ENCODE data around the gene EXOC3L4.

The EXOC3L4 gene

DNA sequence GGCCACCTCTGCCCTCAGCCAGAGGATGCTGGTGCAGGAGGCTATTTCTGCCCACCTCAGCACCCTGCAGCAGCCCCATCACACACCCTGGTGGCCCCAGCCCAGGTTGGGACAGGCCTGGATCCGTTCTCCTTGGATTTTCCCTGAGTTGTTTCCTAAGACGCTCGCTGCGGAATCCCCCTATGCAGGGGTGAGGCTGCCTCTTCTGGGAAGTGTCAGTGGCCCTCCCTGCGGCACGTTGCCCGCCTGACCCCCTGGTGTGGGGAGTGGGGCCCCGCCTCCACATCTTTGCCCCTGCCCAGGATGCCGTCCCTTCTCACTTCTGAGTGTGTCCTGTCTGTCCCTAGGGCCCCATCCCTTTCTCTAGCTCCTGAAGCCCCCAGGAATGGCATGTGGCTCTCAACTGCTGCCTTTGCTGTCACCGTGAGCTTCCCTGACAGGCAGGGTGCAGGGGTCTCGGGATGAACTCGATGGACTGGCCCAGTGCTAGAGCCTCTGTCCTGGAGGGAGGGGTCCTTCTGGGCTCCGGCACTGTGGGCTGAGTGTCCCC, 594 bp upstream of the EXOC3L4 start:
- no peak for DNase-seq

DNA sequence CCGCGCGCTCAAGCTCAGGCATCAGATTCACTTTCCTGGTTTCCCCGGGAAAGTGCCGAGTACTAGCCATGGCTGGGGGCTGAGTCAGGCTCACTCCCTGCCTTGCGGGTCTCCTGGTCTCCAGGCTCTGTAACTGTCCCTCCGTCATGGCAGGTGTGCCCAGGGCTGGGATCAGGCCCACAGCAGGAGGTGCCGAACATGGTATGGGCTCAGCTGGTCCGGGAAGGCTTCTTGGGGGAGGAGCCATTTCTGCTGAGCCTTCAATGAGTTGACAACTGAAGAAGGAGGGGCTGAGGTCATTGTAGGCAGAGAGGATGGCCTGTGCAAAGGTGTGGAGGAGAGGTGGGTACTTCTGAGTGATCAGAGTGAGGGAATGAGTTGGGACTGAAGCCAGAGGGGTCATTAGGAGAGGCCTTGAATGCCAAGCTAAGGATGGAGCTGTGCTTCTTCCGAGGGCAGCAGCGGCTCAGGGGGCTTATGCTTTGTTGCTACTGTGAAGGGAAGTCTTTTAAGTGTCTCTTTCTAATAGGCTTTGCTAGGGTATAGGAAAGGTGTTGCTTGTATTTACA, 769 bp downstream of the EXOC3L4 start:
- no peak for DNase-seq

GRCh38 chr14:103096387-103096786, 1.9 kb downstream of the EXOC3L4 start:
- no peak for DNase-seq

DNA sequence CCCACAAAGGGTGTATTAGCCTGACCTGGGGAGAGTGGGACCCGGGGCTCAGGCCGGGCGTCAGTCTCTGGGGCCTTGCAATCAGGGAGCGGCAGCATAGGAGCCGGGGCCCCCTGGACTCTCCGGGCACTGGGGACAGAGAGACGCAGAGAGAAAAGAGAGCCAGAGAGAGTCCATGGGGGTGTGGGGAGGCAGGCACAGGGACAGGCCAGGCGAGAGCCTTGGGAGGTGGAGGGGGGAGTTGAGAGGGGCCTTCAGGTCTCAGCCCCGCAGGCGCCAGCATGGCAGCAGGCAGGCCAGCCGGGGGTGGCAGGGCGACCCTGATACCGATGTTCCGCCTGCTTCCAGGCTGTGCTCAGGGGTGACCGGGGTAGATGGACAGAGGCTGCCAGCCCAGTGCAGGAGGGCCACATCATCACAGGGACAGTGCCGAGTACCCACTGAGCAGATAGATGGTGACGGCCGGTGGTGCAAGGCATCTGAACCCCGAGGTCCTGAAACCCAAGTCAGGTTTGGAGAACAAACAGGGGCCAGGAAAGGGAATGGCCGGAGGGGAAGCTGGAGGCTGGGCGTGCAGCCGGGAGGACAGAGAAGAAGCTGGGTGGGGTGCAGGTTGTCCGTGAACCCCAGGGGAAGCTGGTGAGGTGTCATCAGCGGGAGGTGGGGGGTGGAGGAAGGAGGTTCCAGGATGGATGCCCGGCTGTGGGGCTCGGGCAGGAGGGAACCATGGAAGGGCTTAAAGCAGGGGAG, 2.9 kb downstream of the EXOC3L4 start:
- no peak for DNase-seq

- no peak for DNase-seq
Observed at GRCh38 chr14:103097994-103098957, 3.8 kb downstream of the EXOC3L4 start.

DNA sequence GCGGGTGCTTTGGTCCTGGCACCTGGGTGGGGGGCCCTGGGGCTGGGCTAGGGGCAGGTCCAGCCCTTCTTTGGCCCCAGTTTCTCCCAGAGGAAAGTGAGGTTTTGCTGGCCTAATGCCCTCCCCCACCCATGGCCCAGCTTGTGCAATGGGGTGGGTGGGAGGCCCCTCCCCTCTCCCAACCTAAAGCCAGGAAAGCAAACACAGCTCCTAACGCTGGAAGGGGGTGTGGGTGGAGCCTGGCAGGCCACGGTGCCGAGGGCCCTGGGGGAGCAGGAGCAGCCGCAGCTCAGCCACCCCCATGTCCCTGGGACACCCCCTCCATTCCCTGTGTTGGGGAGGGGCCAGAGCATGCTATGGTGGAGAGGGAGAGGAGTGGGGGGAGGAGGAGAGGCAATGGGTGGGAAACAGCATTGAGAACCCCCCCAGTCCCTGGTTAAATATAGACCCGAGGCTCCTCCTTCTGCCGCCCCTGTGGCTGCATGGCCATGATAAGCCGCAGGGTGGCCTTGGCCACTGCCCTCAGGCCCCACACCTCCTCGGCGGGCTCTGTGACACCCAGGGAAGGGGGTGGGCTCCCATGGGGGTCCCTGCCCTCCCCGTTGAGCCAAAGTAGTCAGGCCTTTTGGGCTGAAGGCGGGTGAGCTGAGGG, 4.7 kb downstream of the EXOC3L4 start:
- no peak for DNase-seq

- no peak for DNase-seq
Observed at GRCh38 chr14:103099733-103100280, 5.3 kb downstream of the EXOC3L4 start.

- no peak for DNase-seq
Observed at GRCh38 chr14:103100281-103101121, 6.0 kb downstream of the EXOC3L4 start.

- DNase-seq = no peak
Observed at GRCh38 chr14:103101257-103101962, 6.9 kb downstream of the EXOC3L4 start.

DNA sequence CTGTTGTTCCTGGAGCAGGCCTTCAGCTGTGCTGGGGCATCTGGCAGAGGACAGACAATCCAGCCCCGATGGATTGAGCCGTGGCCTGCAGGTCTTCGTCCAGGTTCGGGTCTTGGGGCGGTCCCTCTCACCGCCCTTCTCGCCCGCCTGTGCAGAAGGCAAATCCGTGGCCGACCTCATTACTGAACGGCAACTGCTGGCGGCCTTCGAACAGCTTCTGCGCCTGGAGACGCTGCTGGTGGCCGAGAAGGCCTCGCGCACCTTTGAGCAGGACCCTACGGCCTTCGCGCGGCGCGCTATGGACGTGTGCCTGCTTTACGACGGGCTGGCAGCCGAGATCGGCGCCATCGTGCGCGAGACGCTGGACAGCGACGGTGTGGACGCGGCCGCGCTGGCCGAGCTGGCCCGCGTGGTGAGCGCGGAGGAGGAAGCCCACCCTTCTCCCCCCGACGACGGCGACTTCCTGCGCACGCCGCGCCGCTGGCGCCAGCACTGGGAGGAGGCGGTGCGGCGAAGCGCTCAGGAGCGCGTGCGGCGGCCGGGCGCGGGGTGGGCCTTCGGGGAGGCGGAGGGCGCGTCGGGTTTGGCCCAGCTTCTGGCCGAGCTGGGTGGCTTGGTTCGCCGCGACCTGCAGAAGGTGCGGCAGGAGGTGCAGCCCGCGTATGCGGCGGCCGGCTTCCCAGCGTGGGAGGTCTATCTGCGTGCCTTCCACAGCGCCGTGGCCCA, 7.6 kb downstream of the EXOC3L4 start:
- DNase-seq = no peak

DNA sequence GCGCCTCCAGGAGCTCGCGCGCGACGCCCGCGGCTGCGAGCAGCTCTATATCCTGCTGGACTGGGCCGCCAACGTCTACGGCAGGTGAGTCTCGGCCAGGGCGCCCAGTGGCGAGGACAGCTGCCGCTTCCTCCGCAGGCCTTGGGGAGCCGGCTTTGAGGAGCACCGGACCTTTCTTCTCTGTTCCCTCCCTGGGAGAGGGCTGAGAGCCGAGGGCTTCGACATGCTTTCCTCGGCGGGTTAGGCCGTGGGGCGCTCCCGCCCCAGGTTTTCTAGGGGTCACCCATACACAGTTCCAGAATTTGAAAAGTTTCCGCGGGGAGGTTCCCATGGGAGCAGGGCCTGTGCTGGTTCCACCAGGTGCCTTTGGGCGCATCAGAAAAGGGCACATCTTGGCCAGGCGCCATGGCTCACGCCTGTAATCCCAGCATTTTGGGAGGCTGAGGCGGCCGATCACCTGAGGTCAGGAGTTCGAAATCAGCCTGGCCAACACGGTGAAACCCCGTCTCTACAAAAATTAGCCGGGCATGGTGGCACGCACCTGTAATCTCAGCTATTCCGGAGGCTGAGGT, 8.2 kb downstream of the EXOC3L4 start:
- no peak for DNase-seq

DNA sequence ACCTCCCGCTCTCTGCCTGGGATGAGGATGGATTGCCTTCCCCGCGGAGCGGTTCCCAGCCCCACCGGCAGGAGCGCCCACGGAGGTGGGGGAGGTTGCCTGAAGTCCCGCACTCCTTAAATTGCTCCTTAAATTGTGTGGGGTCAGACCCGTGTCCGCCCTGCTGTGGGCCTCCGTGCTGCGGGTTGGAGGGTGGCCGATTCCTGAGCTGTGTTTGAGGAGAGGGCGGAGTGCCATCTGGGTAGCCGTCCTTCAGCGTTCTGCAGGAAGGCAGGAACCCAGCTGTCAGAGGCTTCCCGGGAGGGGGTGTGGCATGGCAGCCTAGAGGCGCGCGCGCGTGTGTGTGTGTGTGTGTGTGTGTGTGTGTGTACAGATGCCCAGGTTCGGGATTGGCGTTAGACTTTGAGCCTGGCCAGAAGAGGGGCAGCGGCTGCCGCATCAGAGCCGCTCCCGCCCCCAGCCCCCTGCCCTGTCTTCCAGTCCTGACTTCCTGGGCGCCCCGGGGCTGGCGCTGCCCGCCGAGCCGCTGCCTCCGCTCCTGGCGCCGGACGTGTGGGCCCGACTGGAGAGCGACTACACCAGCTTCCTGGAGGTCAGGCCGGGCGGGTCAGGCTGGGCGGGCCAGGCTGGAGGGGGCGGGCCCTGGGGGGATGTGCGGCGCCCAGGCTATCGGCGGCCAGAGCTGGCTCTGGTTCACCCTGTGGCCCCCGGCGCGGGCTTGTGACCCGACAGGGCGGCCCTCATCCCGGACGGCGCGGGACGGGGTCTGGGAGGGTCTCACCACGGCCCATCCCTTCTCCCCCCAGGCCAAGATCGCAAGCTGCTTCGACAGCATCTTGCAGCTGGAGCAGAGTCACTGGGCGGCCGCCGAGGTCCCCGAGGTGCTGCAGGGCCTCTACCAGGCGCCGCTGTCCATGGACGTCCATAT, 9.2 kb downstream of the EXOC3L4 start:
- DNase-seq = peak; percentile 78

GRCh38 chr14:103104389-103104653, 9.8 kb downstream of the EXOC3L4 start:
- DNase-seq = no peak

DNA sequence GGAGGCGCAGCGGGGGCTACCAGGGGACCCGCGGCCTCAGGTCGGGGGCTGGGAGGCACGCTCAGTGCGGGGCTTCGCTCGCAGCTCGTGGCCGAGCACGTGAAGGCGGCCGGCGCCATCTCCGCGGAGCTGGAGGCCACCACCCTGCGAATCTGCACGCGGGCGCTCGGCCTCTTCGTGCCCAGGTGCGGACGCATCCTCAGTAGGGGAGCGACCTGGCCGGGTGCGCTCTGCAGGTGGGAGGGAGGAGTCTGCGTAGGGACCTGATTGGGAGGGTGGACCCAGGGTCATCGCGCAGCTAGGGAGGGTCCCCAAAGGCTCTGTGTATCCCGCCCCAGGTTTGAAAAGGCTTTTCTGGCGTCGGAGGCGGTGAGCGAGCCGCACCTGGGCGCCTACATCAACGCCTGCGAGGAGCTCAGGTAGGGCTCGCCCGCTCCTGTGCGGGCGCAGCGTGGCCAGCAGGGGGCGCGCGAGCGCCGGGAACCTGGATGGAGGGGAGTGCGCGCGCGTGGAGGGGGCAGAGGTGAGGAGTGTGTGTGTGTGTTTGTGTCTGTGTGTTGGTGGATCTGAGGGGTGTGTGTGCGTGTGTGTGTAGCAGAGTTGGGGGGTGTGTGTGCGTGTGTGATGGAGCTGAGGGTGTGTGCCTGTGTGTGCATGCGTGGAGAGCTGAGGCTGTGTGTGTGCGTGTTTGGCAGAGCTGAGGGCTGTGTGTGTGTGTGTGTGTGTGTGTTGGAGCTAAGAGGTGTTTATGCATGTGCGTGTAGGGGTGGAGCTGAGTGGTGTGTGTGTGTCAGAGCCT, 10.3 kb downstream of the EXOC3L4 start:
- peak; percentile 61 for DNase-seq

DNA sequence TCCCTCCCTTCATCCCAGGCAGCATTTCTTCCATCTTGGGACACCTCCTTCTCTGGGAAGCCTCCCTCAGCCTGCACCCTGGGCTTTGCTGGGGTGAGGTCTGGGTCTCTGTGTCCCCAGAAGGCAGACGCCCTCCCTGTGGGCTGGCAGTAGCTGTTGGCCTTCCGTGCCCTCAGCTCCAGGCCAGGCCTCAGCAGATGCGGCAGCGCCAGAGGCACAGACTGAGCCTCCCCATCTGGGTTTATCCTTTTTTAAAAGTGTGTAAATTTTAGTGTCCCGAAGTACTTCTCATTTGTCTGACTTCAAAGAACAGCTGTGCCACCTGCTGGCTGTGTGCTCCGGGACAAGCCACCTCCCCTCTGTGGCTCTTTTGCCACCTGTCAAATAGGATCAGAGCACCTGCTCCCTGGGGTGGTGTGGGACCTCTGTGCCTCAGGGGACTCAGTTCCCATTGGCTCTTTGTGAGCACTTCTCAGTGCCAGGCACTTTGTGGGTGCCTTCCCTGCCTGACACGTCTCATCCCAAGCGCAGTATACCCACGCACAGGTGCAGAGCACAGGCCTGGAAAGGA, 11.1 kb downstream of the EXOC3L4 start:
- no peak for DNase-seq

- no peak for DNase-seq
Observed at GRCh38 chr14:103107455-103107854, 12.9 kb downstream of the EXOC3L4 start.

DNA sequence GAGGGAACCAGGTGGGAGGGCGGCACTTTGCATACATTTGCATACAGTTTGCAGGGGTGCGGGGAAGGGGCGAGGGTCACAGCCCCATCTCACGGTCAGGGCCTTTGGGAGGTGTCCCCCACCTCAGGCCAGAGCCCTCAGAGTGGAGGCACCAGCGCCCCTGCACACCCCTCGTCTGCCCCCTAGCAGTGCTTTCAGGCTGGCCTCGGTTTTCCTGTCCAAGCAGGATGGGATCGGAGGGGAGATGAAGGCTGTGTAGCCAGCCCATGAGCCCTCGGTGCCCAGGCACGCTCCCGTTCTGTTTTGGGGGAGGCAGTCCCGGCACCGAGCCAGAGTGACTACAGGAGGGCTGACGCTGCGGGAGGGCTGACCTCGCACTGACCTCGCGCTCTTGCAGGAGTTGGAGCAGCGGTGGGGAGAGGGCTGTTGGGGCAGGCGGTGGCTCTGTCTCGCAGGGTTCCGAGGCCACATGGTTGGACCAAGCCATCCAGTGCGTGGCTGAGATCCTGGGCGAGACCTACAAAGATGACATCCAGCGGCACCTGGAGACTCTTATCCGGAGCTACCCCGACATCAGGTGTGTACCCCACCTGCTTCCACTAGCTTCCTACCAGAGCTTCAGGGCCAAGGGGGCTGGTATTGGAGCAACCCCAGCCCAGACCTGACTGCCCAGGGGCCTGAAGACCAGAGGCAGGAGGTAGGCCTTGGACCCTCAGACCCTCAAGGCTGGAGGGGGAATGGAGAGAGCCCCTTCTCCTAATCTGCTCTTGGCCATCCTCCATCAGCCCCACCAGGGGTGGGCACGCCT, 13.6 kb downstream of the EXOC3L4 start:
- DNase-seq = no peak
